SK-N-SH (cell line): ENCODE data around the gene TRMU.

Experiments
- EP300 ChIP-seq, 2 experiments: IDR thresholded peaks; 2 replicates each; pipeline versions ENCODE4 v1.4.0 to v1.6.1; 2012; ENCODE audit warnings: borderline replicate concordance in 1 of 2, low read depth in 1 of 2, low read length in 1 of 2
- EZH2phosphoT487 ChIP-seq: fragments of 200-600 bp; sonication (generic); IDR thresholded peaks from 2 replicates; pipeline ENCODE4 v1.6.1; 2017; ENCODE audit warnings: low read depth, mixed run types, mild to moderate bottlenecking, antibody characterized with exemption, moderate library complexity, borderline replicate concordance
- FOSL2 ChIP-seq: IDR thresholded peaks from 2 replicates; pipeline ENCODE4 v1.4.0; 2012; ENCODE audit warnings: low read depth, mild to moderate bottlenecking, moderate library complexity, borderline replicate concordance
- FOXM1 ChIP-seq: IDR thresholded peaks from 2 replicates; pipeline ENCODE4 v1.4.0; 2012; ENCODE audit warnings: low read depth, mild to moderate bottlenecking
- GABPA ChIP-seq: IDR thresholded peaks from 2 replicates; pipeline ENCODE4 v1.4.0; 2012; ENCODE audit warnings: low read depth, mild to moderate bottlenecking
- MXI1 ChIP-seq: IDR thresholded peaks from 2 replicates; pipeline ENCODE4 v1.6.1; 2012; ENCODE audit warnings: mild to moderate bottlenecking, low read depth, low read length, improper control_type of control experiment
- REST ChIP-seq: IDR thresholded peaks from 2 replicates; pipeline ENCODE4 v1.6.1; 2012; ENCODE audit warnings: mild to moderate bottlenecking, low read depth, low read length, moderate library complexity
- USF2 ChIP-seq: fragments of 150-350 bp; IDR thresholded peaks from 2 replicates; pipeline ENCODE4 v1.6.1; 2017; ENCODE audit warnings: antibody characterized with exemption, low read length, low read depth, borderline replicate concordance
- YY1 ChIP-seq: IDR thresholded peaks from 2 replicates; pipeline ENCODE4 v1.4.0; 2012; ENCODE audit warnings: low read depth, mild to moderate bottlenecking
- TF ChIP-seq, protein P1 (sequence below): fragments of 200-600 bp; sonication (generic); IDR thresholded peaks from 2 replicates; pipeline ENCODE4 v1.6.1; 2017; ENCODE audit warnings: antibody characterized with exemption, mild to moderate bottlenecking, moderate library complexity
- TF ChIP-seq, protein P2 (sequence below): IDR thresholded peaks from 2 replicates; pipeline ENCODE4 v1.4.0; 2012; ENCODE audit warnings: low read depth, borderline replicate concordance
- TF ChIP-seq, protein P3 (sequence below): IDR thresholded peaks from 2 replicates; pipeline ENCODE4 v1.4.0; 2012; ENCODE audit warnings: low read depth, borderline replicate concordance

- TF ChIP-seq, protein P1, sequence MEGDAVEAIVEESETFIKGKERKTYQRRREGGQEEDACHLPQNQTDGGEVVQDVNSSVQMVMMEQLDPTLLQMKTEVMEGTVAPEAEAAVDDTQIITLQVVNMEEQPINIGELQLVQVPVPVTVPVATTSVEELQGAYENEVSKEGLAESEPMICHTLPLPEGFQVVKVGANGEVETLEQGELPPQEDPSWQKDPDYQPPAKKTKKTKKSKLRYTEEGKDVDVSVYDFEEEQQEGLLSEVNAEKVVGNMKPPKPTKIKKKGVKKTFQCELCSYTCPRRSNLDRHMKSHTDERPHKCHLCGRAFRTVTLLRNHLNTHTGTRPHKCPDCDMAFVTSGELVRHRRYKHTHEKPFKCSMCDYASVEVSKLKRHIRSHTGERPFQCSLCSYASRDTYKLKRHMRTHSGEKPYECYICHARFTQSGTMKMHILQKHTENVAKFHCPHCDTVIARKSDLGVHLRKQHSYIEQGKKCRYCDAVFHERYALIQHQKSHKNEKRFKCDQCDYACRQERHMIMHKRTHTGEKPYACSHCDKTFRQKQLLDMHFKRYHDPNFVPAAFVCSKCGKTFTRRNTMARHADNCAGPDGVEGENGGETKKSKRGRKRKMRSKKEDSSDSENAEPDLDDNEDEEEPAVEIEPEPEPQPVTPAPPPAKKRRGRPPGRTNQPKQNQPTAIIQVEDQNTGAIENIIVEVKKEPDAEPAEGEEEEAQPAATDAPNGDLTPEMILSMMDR = no peak
- no peak for TF ChIP-seq EZH2phosphoT487
- TF ChIP-seq MXI1 = no peak
- TF ChIP-seq EP300 (IDR thresholded peaks at IDR 0.05; ENCODE audit: borderline replicate concordance in 1 of 2, low read depth in 1 of 2, low read length in 1 of 2) = no peak
- TF ChIP-seq FOXM1 = no peak
- no peak for TF ChIP-seq USF2
- TF ChIP-seq, protein P2, sequence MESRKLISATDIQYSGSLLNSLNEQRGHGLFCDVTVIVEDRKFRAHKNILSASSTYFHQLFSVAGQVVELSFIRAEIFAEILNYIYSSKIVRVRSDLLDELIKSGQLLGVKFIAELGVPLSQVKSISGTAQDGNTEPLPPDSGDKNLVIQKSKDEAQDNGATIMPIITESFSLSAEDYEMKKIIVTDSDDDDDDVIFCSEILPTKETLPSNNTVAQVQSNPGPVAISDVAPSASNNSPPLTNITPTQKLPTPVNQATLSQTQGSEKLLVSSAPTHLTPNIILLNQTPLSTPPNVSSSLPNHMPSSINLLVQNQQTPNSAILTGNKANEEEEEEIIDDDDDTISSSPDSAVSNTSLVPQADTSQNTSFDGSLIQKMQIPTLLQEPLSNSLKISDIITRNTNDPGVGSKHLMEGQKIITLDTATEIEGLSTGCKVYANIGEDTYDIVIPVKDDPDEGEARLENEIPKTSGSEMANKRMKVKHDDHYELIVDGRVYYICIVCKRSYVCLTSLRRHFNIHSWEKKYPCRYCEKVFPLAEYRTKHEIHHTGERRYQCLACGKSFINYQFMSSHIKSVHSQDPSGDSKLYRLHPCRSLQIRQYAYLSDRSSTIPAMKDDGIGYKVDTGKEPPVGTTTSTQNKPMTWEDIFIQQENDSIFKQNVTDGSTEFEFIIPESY = no peak
- TF ChIP-seq REST = no peak
- TF ChIP-seq, protein P3, sequence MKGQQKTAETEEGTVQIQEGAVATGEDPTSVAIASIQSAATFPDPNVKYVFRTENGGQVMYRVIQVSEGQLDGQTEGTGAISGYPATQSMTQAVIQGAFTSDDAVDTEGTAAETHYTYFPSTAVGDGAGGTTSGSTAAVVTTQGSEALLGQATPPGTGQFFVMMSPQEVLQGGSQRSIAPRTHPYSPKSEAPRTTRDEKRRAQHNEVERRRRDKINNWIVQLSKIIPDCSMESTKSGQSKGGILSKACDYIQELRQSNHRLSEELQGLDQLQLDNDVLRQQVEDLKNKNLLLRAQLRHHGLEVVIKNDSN = no peak
- TF ChIP-seq GABPA = no peak
- TF ChIP-seq FOSL2 = no peak
- TF ChIP-seq YY1 = no peak
Observed at GRCh38 chr22:46327691-46328465, 7.6 kb upstream of the TRMU start.
